Measurements from ENCODE around the gene PRICKLE2.

Gene PRICKLE2

DNA sequence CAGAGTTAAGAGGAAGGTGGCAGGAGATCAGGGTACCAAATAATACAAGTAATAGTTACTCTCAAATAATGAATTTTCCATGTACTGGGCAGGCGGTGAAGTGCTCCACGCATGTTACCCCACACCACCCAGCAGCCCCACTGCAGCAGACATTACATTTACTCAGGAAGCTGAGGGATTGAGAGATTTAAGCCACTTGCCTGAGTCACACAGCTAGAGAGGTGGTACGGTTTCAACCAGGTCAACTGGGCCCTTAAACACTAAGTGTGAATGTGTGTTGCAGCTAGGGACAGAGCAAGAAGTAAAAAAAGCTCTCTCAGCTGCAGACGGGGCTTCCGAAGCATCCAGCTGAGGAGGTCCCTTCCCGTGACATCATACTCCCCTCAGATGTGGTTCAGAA, 91.3 kb downstream of the PRICKLE2 start:
- DNase-seq (ENCODE audit: low read depth): no peak

DNA sequence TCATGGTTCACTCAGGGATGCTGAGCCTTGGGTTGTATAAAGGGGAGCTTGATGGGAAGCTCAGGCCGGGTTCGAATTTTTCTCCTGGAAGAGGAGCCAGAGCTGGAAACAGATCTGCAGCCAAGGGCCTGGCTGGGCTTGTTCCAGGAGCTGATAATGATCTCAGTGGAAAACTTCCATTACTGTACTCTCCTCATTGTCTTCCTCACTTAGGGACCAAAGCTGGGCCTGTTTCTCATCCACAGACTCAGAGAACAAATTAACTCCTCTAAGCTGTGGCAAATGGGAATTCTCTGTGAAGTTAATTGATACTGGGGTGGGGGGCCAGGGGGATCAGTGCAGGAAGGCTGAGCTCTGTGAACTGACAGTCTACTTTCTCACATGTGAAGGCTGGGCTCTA, 92.0 kb downstream of the PRICKLE2 start:
- peak; percentile 33 for DNase-seq (ENCODE audit: low read depth)

DNA sequence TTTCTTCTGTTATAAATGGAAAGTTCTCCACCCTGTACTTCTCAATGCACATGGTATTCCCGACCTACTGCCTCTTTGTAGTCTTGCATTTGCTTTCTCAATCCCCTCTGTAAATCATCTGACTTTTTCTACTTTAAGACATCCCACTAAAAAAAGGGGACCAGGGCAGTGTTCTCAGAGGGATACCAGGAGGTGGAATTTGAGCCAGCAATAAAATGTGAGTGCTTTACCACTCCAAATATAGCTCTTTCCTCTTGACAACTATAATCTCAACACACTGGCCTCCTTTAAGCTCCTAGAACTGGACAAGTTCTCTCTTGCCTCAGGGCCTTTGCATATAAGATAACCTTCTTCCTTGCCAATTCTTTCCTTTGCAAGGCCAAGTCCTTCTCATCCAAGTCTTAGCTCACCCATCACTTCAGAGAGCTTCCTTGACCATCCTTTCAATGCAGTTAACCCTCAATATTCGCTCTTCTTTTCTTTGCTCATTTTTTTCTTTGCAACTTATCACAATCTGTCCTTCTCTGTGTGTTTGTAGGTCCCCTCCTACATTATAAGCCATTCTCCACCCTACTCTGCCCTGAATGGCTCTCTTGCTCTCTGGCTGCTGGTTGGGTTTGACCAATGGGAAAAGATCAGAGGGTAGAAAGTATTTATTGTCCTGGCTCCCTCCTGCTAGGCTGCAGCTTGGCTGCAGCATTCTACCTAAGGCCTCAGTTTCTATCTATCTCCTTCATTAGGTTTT, 93.4 kb downstream of the PRICKLE2 start:
- peak; percentile 49 for DNase-seq (ENCODE audit: low read depth)

GRCh38 chr3:64130436-64130835, 94.8 kb downstream of the PRICKLE2 start:
- no peak for DNase-seq (ENCODE audit: low read depth)

DNA sequence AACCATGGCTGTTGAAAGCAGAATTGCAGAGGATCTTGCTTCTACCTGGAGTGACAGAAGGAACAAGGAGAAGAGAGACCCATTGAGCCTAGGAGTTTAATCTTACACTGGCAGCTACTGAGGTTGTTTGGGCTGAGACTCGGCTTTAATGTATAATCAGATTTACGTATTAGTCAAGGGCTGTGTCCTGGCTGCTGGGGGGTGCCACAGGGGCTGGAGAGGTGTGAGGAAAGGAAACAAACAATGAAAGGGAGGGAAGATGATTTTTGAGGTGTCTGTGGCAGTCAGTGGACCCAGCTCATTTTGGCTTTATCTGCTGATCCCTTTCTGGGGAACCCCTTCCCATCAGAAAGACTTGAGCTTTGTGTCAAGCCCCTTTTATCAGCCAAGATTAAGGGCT, 95.7 kb downstream of the PRICKLE2 start:
- DNase-seq (ENCODE audit: low read depth): no peak

DNA sequence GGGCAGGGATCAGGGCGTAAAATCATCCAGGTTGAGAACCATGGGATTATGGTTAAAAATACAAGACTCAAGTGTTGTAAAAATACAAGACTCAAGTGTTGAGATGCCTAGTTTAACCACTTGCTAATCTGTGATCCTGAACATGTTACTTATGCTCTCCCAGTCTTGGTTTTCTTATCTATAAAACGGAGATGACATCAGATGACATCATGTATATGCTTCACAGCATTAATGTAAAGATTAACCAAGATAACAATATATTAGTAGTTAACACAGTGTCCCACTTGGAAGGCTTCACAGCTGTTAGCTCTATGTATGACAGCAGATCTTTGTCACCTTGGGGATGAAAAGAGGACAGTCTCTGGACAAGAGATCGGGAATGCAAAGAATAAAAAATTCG, 96.2 kb downstream of the PRICKLE2 start:
- no peak for DNase-seq (ENCODE audit: low read depth)

GRCh38 chr3:64125561-64125960, 99.7 kb downstream of the PRICKLE2 start:
- no peak for DNase-seq (ENCODE audit: low read depth)

DNA sequence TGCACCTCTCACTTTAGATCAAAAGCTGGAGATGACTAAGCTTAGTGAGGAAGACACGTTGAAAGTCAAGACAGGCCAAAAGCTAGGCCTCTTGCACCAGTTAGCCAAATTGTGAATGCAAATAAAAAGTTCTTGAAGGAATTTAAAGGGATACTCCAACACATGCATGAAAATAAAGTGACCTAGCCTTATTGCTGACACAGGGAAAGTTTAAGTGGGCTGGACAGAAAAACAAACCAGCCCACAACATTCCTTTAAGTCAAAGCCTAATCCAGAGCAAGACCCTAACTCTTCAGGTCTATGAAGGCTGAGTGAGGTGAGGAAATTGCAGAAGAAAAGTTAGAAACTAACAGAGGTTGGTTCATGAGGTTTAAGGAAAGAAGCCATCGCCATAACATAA, 101.3 kb downstream of the PRICKLE2 start:
- no peak for DNase-seq (ENCODE audit: low read depth)

GRCh38 chr3:64122476-64122875, 102.8 kb downstream of the PRICKLE2 start:
- DNase-seq (ENCODE audit: low read depth): no peak

- no peak for DNase-seq (ENCODE audit: low read depth)
Measured at GRCh38 chr3:64121750-64122311, 103.4 kb downstream of the PRICKLE2 start.

DNA sequence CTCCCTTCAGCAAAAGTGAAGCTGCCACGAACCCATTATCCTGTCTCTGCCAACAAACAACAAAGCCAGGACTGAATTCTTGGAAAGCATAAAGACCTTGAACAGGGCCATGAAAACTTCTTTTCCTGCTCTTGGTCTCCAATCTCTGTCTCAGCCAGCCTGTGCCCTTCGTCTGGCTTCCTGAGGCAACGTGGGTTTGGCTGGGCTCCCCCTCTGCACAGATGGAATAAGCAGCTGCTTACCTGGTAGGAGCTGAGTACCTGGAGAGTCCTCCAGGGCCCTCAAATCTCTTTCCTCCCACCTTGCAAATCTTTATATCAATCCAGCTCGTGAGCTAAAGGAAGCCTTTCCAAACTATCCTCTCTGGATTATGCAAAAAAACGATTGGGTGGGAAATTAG, 104.4 kb downstream of the PRICKLE2 start:
- DNase-seq (ENCODE audit: low read depth): no peak

- DNase-seq (ENCODE audit: low read depth): no peak
Measured at GRCh38 chr3:64117483-64117882, 107.8 kb downstream of the PRICKLE2 start.

DNA sequence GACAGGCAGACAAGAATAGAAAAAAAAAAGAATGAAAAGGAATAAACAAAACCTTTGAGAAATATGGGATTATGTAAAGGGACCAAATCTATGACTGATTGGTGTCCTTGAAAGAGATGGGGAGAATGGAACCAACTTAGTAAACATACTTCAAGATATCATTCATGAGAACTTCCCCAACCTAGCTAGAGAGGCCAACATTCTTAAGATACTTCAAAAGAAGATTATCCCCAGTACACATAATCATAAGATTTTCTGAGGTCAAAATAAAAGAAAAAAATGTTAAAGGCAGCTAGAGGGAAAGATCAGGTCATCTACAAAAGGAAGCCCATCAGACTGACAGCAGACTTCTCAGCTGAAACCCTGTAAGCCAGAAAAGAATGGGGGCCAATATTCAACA, 110.6 kb downstream of the PRICKLE2 start:
- no peak for DNase-seq (ENCODE audit: low read depth)

- no peak for DNase-seq (ENCODE audit: low read depth)
Measured at GRCh38 chr3:64111872-64112271, 113.4 kb downstream of the PRICKLE2 start.

GRCh38 chr3:64111083-64111482, 114.2 kb downstream of the PRICKLE2 start:
- DNase-seq (ENCODE audit: low read depth): no peak

GRCh38 chr3:64110071-64110470, 115.2 kb downstream of the PRICKLE2 start:
- DNase-seq (ENCODE audit: low read depth): no peak

- peak; percentile 19 for DNase-seq (ENCODE audit: low read depth)
Measured at GRCh38 chr3:64109438-64109837, 115.8 kb downstream of the PRICKLE2 start.

DNA sequence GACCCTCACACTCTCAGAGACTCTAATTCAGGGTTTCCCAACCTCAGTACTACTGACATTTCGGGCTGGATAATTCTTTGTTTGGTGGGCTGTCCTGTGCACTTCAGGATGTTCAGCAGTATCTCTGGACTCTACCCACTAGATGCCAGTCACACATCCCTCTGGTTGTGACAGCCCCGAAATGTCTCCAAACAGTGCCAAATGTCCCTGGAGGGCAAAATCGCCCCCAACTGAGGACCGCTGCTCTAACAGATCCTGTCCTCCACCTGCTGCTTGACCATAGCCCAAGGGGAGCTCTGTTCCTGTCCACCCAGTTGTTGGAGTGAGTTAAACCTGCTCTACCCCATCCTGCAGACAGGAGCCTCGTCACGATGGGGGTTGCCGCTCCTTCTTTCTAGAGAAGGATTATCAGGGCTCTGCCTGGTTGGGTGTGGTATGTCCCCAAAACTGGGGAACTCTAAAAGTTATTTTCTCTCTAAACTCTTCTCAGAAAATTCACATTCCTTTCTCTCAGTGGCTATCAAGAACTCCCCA, 116.4 kb downstream of the PRICKLE2 start:
- no peak for DNase-seq (ENCODE audit: low read depth)

- DNase-seq (ENCODE audit: low read depth): no peak
Measured at GRCh38 chr3:64108231-64108630, 117.0 kb downstream of the PRICKLE2 start.

GRCh38 chr3:64107190-64107589, 118.1 kb downstream of the PRICKLE2 start:
- DNase-seq (ENCODE audit: low read depth): no peak

DNA sequence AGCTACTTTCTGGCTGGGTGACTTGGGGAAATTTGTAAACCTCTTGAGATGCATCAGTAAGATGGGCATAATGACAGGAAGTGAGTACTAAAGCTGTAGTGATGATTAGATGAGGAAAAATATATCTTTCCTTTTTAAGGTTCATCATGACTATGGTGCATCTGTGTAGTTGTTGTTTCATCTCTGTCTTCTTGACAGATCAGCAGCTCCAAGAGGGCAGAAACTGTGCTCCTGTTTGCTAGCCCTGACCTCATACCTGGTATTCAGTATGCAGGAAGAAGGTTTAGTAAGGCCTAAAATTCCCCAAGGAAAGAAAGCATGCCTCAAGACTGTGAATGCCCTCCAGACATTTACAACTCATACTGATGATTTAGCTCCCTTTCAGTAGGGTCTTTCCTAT, 119.5 kb downstream of the PRICKLE2 start:
- DNase-seq (ENCODE audit: low read depth): no peak

DNA sequence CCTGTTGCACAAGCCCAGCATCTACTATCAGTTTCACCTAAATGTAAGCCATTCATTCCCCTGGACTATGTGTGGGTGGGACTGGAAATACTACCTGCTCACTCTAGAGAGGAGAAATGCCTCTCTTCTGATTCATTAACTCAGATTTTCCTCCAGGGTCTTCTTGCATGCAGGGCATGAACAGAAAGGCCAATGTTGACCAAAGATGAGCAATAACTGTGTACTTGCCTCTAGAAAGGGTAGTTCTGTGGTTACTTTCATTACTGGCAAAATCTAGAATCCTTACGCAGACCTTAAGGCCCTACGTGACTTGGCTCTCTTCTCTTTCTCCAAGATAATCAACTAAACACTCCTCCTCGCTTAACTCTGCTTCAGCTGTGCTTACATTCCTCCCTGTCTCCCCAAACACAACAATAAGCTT, 120.6 kb downstream of the PRICKLE2 start:
- DNase-seq (ENCODE audit: low read depth): peak; percentile 76

GRCh38 chr3:64104006-64104405, 121.3 kb downstream of the PRICKLE2 start:
- no peak for DNase-seq (ENCODE audit: low read depth)

- DNase-seq (ENCODE audit: low read depth): no peak
Measured at GRCh38 chr3:64103131-64103530, 122.1 kb downstream of the PRICKLE2 start.

All from EH (cell line).